ENCODE measurements around the gene MLLT3. TPM values are rescaled to one million over a fixed set of nuclear protein-coding genes. Genes with fewer than 3 reads are reported as not detected.

The MLLT3 gene
- total and polyA plus RNA-seq, 2 of the 13 experiments (the other 11 are each of a cell fraction or from before 2014, with no cell fraction given), result 12.3 to 12.6 TPM

DNA sequence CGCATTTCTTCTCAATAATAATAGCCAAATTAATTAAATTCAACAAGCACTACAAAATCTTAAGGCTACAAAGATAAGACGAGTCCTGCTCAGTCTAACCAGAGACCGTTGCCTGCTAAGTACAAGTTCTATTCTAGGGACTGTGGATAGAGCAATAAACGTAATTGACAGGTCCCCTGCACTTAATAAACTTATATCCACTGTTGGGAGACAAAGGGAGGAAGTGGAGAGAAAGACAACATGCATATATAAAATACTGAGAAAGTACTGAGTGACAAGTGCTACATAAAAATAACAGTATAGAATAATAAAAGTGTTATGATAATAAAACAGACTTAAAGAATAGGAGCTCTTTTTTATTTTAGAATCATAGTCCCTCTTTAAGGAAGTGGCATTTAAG is 158.1 kb downstream of the MLLT3 start:
- ATAC-seq, result no peak
- Histone ChIP-seq H3K4me2 (ENCODE audit: low read depth, low read length) (no peak overlapping the region), H3K9me3 (ENCODE audit: low read length) (no peaks in the 10 kb centered on the region), H3K27ac (ENCODE audit: extremely low read length, insufficient read depth, low read length) (no peak overlapping the region), H3K4me3 (replicated peaks in 1 of 3; ENCODE audit: insufficient read depth in 1 of 3, low read depth in 2 of 3, low read length in 3 of 3) (no peak overlapping the region), H3K27me3 (ENCODE audit: control insufficient read depth in 1 of 2, insufficient read depth in 2 of 2, low read length in 2 of 2) (no peaks in the 10 kb centered on the region), H3K36me3 (replicated peaks in 1 of 2; ENCODE audit: control insufficient read depth in 1 of 2, insufficient read depth in 2 of 2, low read length in 2 of 2) (no peaks in the 10 kb centered on the region), H3K9ac (ENCODE audit: insufficient read depth, low read depth, low read length) (no peak overlapping the region), H3K79me2 (ENCODE audit: insufficient read depth, low read length) (no peaks in the 10 kb centered on the region), H4K20me1 (ENCODE audit: insufficient read depth, low read length) (no peaks in the 10 kb centered on the region; the same call in 1 of the 2 replicates), H2AFZ (ENCODE audit: low read length) (no peak overlapping the region), H3K4me1 (ENCODE audit: insufficient read depth, low read length) (no peaks in the 10 kb centered on the region)
- FAIRE-seq, result no peak
- WGBS (ENCODE audit: low lambda C conversion rate), result 51% methylated on average over 4 of the region's 4 CpGs
- intact Hi-C loops (cut with micrococcal nuclease; ENCODE audit: unreplicated experiment), result no loop called here
- ChIA-PET CTCF (ENCODE audit: low intra/inter-chr PET ratio, low total read pairs) (no interaction called here), POLR2A (no interaction called here)
- no TSS peak for BruUV-seq (replicated peaks)
- DNase-seq (ENCODE audit: low spot score), result no peak
- no peak for TF ChIP-seq CBFB (CRISPR knock-in tag; IDR thresholded peaks at IDR 0.05)
- no peak for TF ChIP-seq HDAC2 (CRISPR knock-in tag; IDR thresholded peaks at IDR 0.05)
- no peak for TF ChIP-seq ZBTB8A (CRISPR knock-in tag; IDR thresholded peaks at IDR 0.05; ENCODE audit: borderline replicate concordance, low read depth)
- TF ChIP-seq, protein P1, sequence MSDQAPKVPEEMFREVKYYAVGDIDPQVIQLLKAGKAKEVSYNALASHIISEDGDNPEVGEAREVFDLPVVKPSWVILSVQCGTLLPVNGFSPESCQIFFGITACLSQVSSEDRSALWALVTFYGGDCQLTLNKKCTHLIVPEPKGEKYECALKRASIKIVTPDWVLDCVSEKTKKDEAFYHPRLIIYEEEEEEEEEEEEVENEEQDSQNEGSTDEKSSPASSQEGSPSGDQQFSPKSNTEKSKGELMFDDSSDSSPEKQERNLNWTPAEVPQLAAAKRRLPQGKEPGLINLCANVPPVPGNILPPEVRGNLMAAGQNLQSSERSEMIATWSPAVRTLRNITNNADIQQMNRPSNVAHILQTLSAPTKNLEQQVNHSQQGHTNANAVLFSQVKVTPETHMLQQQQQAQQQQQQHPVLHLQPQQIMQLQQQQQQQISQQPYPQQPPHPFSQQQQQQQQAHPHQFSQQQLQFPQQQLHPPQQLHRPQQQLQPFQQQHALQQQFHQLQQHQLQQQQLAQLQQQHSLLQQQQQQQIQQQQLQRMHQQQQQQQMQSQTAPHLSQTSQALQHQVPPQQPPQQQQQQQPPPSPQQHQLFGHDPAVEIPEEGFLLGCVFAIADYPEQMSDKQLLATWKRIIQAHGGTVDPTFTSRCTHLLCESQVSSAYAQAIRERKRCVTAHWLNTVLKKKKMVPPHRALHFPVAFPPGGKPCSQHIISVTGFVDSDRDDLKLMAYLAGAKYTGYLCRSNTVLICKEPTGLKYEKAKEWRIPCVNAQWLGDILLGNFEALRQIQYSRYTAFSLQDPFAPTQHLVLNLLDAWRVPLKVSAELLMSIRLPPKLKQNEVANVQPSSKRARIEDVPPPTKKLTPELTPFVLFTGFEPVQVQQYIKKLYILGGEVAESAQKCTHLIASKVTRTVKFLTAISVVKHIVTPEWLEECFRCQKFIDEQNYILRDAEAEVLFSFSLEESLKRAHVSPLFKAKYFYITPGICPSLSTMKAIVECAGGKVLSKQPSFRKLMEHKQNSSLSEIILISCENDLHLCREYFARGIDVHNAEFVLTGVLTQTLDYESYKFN (CRISPR knock-in tag; conservative IDR thresholded peaks at IDR 0.05), result no peak
- TF ChIP-seq THYN1 (CRISPR knock-in tag; IDR thresholded peaks at IDR 0.05; ENCODE audit: borderline replicate concordance, low read depth), result no peak
- TF ChIP-seq ZNF761 (CRISPR knock-in tag; conservative IDR thresholded peaks at IDR 0.05), result no peak
- no peak for TF ChIP-seq PHF20 (CRISPR knock-in tag; IDR thresholded peaks at IDR 0.05)
- TF ChIP-seq TAF1 (CRISPR knock-in tag; IDR thresholded peaks at IDR 0.05), result no peak
- TF ChIP-seq ZNF335 (CRISPR knock-in tag; IDR thresholded peaks at IDR 0.05), result no peak
- in situ Hi-C loops (cut with HindIII; ENCODE audit: extremely low pct_ligation_motif_present, low pct_unique_long_range_greater_than_20kb), result no loop called here

Data from HepG2 (cell line).